Retinal pigment epithelial cell (primary cell): Measurements from ENCODE around the gene GALNT9.
"Not testable (repeated sequence)": the region's sequence is repeated elsewhere in the genome, so short reads cannot be mapped to it uniquely, and the experiment has no call there.

ENCODE experiments used
- DNase-seq: peaks from one replicate; pipeline ENCODE4 v3.0.0-alpha.2; 2010; ENCODE audit warnings: low read depth
- H3K4me3 ChIP-seq: 2 replicates; pipeline ENCODE4 v1.5.1; 2011; ENCODE audit warnings: mild to moderate bottlenecking, low read length, control low read depth, moderate library complexity
- CTCF ChIP-seq: conservative IDR thresholded peaks from 2 replicates; pipeline ENCODE4 v1.5.1; 2011; ENCODE audit warnings: low read depth, low read length, control low read depth, inconsistent platforms

The GALNT9 gene

GRCh38 chr12:132309596-132310086 lies 19.7 kb downstream of the GALNT9 start:
- no peak overlapping the region for H3K4me3 ChIP-seq
- DNase-seq: no peak
- no peak for TF ChIP-seq CTCF

GRCh38 chr12:132308853-132309595 lies 20.4 kb downstream of the GALNT9 start:
- DNase-seq: no peak
- H3K4me3 ChIP-seq: no peak overlapping the region
- no peak for TF ChIP-seq CTCF

- TF ChIP-seq CTCF: no peak
- DNase-seq: no peak
- no peak overlapping the region for H3K4me3 ChIP-seq
These were observed 21.2 kb downstream of the GALNT9 start for GRCh38 chr12:132307976-132308852.

- TF ChIP-seq CTCF: no peak
- H3K4me3 ChIP-seq: no peak overlapping the region
- no peak for DNase-seq
These were observed 22.6 kb downstream of the GALNT9 start for GRCh38 chr12:132306885-132307191.

- no peak for TF ChIP-seq CTCF
- DNase-seq: no peak
- no peak overlapping the region for H3K4me3 ChIP-seq
These were observed 23.2 kb downstream of the GALNT9 start for GRCh38 chr12:132305991-132306884.

GRCh38 chr12:132305560-132305966 lies 23.8 kb downstream of the GALNT9 start:
- no peak for DNase-seq
- H3K4me3 ChIP-seq: no peak overlapping the region
- no peak for TF ChIP-seq CTCF

- H3K4me3 ChIP-seq, DNase-seq: not testable (repeated sequence)
These were observed 24.5 kb downstream of the GALNT9 start for GRCh38 chr12:132304866-132305265.

GRCh38 chr12:132303853-132304373 lies 25.5 kb downstream of the GALNT9 start:
- DNase-seq, H3K4me3 ChIP-seq: not testable (repeated sequence)
